ENCODE results near the gene STPG1.

The STPG1 gene

DNA sequence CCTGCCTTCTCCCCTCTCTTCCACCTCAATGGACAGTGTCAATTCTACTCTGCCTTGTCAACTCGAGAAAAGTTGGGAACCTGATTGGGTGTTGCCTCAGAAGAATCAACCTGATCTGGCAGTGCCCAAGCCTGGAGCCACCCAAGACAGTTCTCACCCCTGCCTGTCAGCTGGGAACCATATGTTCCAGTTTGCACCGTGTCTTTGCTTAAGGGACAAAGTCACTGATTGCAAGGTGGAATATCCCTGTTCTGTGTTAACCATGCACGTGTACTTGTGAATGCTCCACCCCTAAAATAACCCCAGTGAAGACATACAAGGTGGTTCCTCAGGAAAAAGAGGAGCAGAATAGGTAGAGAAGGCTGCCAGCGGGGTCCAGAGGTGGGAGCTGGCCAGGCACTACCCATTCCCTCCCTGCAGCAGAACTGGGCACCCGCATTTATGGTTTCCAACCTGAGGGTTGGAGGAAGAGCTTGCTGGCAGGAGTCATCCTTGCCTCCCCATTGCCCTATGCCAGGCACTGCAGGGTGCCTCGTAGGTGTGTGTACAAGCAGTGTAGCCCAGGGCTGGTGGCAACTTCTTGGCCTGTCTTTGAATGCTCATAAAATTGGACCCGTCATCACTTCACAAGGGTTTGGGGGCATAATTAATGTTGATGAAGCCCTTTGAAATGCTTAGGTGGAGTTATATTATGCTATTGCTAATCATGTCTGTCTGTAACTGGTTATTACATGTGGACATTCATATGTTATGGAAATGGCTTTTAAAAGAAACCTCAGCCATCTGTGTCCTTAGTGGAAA, 13.4 kb upstream of the STPG1 start:
- no peak for DNase-seq (ENCODE audit: low read depth in 2 of 2)

- no peak for DNase-seq (ENCODE audit: low read depth in 2 of 2)
These were observed 12.3 kb upstream of the STPG1 start for GRCh38 chr1:24425922-24426321.

- DNase-seq (ENCODE audit: low read depth in 2 of 2) = no peak
These were observed 11.9 kb upstream of the STPG1 start for GRCh38 chr1:24425441-24425840.

DNA sequence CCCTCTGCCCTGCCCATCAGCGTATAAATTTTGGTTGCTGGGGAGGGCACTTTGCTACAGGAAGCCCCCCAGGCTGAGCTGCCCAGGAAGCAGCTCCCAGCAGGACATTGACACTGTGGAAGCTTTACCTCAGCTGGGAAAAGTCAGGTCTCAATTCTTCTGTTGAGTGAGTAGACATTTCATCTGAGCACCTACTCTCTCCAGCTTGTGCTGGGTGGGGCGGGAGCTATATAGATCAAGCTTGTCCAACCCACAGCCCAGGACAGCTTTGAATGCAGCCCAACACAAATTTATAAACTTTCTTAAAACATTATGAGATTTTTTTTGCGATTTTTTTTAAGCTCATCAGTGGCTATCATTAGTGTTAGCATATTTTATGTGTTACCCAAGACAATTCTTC, 11.4 kb upstream of the STPG1 start:
- DNase-seq (ENCODE audit: low read depth in 2 of 2) = no peak

- no peak for DNase-seq (ENCODE audit: low read depth in 2 of 2)
These were observed 10.6 kb upstream of the STPG1 start for GRCh38 chr1:24424207-24424606.

DNA sequence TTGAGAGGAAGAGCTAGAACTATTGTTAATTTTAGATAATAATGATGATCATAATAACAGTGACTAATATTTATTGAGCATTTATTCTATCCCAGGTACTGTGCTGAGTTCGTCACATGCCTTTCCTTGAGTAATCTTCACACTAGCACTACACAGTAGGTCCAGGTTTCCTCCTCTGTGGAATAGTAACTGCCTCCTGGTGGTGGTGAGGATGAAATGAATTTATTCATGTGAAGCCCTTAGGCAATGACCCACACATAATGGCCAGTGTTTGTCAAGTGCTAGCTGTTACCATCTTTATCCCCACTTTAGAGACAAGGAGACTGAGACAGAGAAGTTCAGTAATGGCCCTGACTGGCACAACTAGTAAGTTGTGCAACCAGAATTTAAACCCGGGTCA, 7.9 kb upstream of the STPG1 start:
- DNase-seq (ENCODE audit: low read depth in 2 of 2) = no peak

- DNase-seq (ENCODE audit: low read depth in 2 of 2) = no peak
These were observed 7.0 kb upstream of the STPG1 start for GRCh38 chr1:24420547-24420946.

DNA sequence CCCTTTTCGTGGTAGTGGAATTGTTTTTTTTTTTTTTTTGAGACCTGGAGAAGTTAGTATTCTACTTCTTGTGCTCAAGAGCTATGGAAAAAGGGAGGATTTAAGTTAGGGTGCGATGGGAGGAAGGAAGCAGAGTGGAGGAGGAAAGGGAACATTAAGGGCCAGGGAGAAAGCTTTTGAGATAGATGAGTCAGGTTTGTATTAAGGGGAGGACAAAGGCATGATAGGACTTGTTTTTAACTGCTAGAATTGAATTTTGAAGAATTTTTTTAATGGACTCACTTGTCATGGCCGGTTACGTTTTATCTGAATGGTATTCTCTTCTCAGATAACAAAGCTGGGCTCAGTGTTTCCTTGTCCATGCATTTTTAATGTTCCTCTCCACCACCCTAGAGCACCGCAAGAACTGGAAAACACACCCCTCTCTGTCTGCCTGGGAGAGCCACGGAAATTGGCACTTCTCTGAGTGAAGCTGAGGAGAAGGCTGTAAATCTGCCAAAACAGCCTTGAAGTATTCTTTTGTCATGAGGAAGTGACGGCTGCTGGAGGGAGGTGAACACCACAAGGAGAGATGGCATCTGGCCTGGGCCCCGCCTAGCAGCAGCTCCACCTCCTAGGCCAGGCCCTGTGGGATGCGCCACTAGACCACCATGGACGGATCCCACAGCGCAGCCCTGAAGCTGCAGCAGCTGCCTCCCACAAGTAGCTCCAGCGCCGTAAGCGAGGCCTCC, 5.5 kb upstream of the STPG1 start:
- DNase-seq (ENCODE audit: low read depth in 2 of 2) = no peak

- DNase-seq (ENCODE audit: low read depth in 2 of 2) = no peak
These were observed 4.1 kb upstream of the STPG1 start for GRCh38 chr1:24417681-24418080.

DNA sequence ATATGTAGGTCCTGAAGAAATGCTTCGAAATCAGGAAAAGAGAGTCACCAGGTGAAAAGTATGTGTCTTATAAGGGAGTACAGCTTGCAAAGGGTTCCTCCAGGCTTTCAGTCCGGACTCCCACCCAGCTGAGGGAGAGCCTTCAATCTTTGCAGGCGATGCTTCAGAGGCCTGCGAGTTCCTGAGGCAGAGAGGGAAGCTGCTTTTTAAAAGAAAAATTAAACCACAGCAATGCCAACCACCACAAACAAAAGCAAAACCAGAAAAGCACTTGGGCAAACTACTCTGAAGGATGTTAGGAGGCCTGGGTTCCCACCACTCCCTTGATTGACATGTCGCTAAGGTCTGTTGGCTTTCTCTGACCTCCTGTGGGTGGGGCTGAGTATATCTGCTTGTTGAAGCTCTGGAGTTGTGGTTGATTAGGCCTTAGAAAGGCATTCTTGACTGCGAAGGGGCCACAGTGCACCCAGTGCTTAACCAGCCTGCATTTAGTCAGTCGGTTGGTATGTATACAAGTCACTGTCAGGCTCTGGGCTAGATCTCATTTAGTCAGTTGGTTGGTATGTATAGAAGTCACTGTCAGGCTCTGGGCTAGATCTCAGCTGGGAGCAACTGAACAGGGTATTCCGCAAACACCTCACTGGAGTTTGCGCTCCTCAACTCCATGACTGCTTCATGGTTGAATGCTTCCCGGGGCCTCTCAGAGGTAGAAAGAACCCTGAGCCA, 3.2 kb upstream of the STPG1 start:
- no peak for DNase-seq (ENCODE audit: low read depth in 2 of 2)

GRCh38 chr1:24415910-24416665, 2.5 kb upstream of the STPG1 start:
- no peak for DNase-seq (ENCODE audit: low read depth in 2 of 2)

GRCh38 chr1:24415334-24415909, 1.8 kb upstream of the STPG1 start, which contains the start of gene NIPAL3:
Gene NIPAL3 (plus strand): TSS chr1:24415802. CDS start chr1:24419548, 3,746 bp downstream.
- peak; percentile 93 to 95 for DNase-seq (ENCODE audit: low read depth in 2 of 2)

DNA sequence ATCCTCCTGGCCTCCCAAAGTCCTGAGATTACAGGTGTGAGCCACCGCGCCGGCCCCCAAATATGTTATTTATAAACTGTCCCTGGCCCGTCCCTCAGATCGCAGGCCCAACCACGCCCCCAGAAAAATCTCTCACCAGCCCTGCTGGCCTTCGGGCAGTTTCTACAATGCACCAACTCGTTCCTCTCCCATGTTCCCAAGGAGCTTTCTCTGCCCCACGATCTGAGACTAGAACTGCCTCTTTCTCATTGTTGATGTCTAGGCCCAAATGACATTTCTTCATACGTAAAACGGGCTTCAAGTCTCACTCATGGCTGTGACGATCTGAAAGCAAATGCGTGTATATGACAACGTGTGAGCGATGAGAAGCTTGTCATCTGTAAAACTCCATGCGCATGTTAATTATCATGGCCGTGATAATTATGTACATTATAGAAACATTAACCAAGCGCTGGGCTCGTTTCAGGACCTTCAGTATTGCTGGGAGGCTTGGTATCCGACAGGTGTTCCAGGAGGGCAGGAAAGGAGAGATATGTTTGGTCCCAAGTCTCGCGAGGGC, 1.3 kb upstream of the STPG1 start:
- no peak for DNase-seq (ENCODE audit: low read depth in 2 of 2)

DNA sequence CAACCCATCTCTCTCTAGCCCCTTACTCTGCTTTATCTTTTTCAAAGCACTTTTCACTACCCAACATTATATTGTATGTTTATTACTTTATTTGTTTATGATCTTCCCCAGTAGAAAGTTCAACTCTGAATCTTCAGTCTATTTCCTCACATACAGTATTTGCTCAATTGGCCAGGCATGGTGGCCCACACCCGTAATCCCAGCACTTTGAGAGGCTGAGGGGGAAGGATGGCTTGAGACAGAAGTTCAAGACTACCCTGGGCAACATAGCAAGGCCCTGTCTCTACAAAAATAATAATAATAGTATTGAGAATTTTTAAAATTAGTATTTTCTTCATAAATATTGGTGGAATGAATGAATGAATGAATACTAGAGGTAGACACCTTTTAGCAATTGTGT, 1.2 kb downstream of the STPG1 start:
- no peak for DNase-seq (ENCODE audit: low read depth in 2 of 2)

DNA sequence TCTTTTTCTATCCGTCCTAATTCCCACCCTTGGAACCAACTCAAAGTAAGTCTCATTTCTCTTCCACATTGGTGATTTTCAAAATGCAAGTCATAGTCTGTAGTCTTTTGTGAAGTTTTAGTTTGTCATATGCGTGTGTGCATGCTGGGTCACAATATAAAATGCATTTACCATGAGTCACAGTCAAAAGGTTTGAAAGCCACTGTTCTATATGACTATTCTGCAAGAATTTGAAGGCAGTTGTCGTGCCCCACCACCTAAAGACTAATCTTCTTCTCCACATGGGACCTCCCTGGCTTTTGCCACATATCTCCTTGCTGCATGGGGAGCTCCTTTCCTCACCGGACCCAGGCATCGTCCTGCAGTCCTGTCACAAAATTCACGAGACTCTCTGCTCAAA, 1.6 kb downstream of the STPG1 start:
- no peak for DNase-seq (ENCODE audit: low read depth in 2 of 2)

DNA sequence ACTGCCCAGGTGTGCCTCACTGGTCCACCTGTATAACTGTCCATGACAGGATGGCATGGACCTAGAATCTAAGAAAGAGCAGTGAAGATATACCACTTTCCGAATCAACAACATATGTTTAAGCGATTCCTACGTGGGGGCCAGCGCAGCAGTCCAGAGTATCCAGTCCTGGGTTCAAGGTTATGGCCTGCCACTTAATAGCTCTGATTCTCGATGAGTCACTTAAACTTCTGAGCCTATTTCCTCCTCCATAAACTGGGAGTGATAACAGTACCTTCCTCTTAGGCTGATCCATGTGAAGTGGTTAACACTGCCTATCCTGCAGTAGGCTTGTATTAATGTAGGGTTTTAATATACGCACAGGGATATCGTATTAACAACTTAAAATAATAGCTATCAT, 2.8 kb downstream of the STPG1 start:
- no peak for DNase-seq (ENCODE audit: low read depth in 2 of 2)

DNA sequence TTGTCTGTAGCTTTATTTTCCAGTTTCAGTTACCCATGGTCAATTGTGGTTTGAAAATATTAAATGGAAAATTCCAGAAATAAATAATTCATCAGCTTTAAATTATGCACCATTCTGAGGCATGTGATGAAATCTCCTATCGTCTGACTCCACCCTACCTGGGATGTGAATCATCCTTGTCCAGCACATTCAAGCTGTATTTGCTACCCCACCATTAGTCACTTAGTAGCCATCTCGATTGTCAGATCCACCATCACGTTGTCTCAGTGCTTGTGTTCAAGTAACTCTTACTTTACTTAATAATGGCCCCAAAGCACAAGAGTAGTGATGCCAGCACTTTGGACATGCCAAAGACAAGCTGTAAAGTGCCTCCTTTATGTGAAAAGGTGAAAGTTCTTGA, 4.0 kb downstream of the STPG1 start:
- DNase-seq (ENCODE audit: low read depth in 2 of 2) = no peak

DNA sequence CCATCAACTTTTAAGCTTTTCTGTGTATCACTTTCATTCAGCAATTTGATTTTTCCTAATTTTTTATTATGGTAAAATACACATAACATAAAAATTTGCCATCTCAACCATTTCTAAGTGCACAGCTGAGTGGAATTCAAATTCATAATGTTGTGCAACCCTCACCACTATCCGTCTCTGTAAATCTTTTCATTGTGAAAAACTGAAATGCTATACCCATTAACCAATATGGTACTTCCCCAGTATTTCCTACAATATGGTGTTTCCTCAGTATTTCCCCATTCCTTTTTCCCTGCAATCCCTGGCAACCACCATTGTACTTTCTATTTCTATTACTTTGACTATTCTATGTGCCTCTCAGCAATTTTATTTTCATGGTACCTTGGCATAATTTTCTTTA, 6.8 kb downstream of the STPG1 start:
- no peak for DNase-seq (ENCODE audit: low read depth in 2 of 2)

GRCh38 chr1:24403806-24404205, 9.8 kb downstream of the STPG1 start:
- no peak for DNase-seq (ENCODE audit: low read depth in 2 of 2)

- DNase-seq (ENCODE audit: low read depth in 2 of 2) = no peak
These were observed 13.5 kb downstream of the STPG1 start for GRCh38 chr1:24400065-24400464.

GRCh38 chr1:24393892-24394291, 19.7 kb downstream of the STPG1 start:
- no peak for DNase-seq (ENCODE audit: low read depth in 2 of 2)

All from stimulated activated CD8-positive, alpha-beta memory T cell treated with anti-CD3 and anti-CD28 coated beads, Interleukin-2, amount 100 ng/mL, for 48 hours (primary cell).